Muscle layer of colon (tissue), 2 donors: ENCODE measurements around the gene INTS12.
"Not testable (repeated sequence)": the region's sequence is repeated elsewhere in the genome, so short reads cannot be mapped to it uniquely, and the experiment has no call there.

ENCODE experiments used
- H3K27ac ChIP-seq: one replicate; pipeline ENCODE4 v1.7.0; 2013; ENCODE audit warnings: low read depth, mild to moderate bottlenecking, low read length, moderate library complexity
- H3K27me3 ChIP-seq, 2 donors: one replicate each; pipeline ENCODE4 v1.7.0; 2013; ENCODE audit warnings: low read length in 2 of 2, mild to moderate bottlenecking in 2 of 2; ENCODE audit not compliant: insufficient read depth in 2 of 2, control insufficient read depth in 1 of 2
- H3K36me3 ChIP-seq: one replicate; pipeline ENCODE4 v1.7.0; 2013; ENCODE audit warnings: mild to moderate bottlenecking, low read length; ENCODE audit not compliant: insufficient read depth
- H3K4me1 ChIP-seq: one replicate; pipeline ENCODE4 v1.7.0; 2013; ENCODE audit warnings: mild to moderate bottlenecking, low read length; ENCODE audit not compliant: insufficient read depth
- H3K4me3 ChIP-seq, 2 donors: one replicate each; pipeline ENCODE4 v1.7.0; 2013; ENCODE audit warnings: low read length in 2 of 2, low read depth in 1 of 2, mild to moderate bottlenecking in 1 of 2, moderate library complexity in 1 of 2
- H3K9ac ChIP-seq: one replicate; pipeline ENCODE4 v1.7.0; 2013; ENCODE audit warnings: low read length
- H3K9me3 ChIP-seq: one replicate; pipeline ENCODE4 v1.7.0; 2013; ENCODE audit warnings: mild to moderate bottlenecking, low read length
- donor health status: abdominal sarcoma.
- donor health status: Adenocarcinoma of cecum.

INTS12 gene

DNA sequence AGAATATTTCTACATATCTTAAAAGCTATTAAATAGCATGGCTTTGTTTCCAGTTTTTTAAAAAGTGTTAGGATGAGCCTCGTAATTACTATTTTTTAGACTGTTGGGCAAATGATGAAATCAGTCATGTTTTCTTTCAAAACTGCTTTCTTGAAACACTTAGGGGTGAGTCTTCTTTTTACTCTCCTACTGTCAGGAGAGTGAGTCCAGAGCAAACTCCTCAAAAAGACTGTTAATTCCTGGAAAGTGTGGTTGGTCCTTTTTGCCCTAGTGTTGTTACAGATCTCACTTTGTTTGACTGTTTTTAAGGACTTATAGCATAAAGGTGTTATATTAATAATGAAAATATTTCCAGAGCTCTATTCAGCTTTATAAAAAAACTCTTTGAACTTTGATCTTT is 6.4 kb upstream of the INTS12 start:
- Histone ChIP-seq H3K4me1 (no peaks in the 10 kb centered on the region), H3K36me3 (peaks cover 5% of the 10 kb centered on the region), H3K27ac (no peak overlapping the region), H3K9ac (no peak overlapping the region), H3K9me3 (no peaks in the 10 kb centered on the region), H3K4me3 (no peak overlapping the region), H3K27me3 (no peaks in the 10 kb centered on the region)

DNA sequence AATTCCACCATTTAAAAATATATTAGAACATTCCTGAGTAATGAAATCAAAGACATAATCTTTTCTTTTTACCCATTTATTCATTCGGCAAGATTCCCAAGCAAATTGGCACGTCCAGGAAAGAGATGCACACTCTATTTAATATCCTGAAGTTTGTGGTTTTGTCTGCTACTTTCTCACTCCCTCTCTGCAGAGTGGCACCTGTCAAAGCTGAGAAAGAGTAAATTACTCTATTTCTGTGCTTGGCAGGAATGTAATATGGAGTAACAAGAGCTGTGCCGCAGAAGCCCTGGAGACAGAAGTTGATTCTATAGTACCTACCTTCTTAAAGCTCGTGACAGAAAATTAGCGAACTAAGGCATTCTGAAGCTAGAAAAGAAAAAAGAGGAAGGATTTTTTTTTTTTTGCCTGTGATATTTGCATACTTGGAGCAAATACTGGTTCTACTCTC is 5.6 kb upstream of the INTS12 start:
- Histone ChIP-seq H3K4me3 (no peak overlapping the region), H3K4me1 (peaks cover 7% of the 10 kb centered on the region), H3K27me3 (no peaks in the 10 kb centered on the region), H3K9me3 (no peaks in the 10 kb centered on the region), H3K27ac (peak overlapping the region; percentile 23), H3K9ac (no peak overlapping the region), H3K36me3 (peaks cover 2% of the 10 kb centered on the region)

GRCh38 chr4:105712766-105713165 is 4.3 kb upstream of the INTS12 start:
- H3K27me3 ChIP-seq = no peaks in the 10 kb centered on the region
- peaks cover 8% of the 10 kb centered on the region for H3K4me1 ChIP-seq
- H3K4me3 ChIP-seq = no peak overlapping the region
- H3K9ac ChIP-seq = no peak overlapping the region
- no peaks in the 10 kb centered on the region for H3K36me3 ChIP-seq
- no peak overlapping the region for H3K27ac ChIP-seq
- H3K9me3 ChIP-seq = no peaks in the 10 kb centered on the region

- H3K4me3 ChIP-seq = no peak overlapping the region
- peaks cover 16% of the 10 kb centered on the region for H3K4me1 ChIP-seq
- H3K9me3 ChIP-seq = no peaks in the 10 kb centered on the region
- no peaks in the 10 kb centered on the region for H3K36me3 ChIP-seq
- H3K27ac ChIP-seq = no peak overlapping the region
- no peaks in the 10 kb centered on the region for H3K27me3 ChIP-seq
- no peak overlapping the region for H3K9ac ChIP-seq
Measured at GRCh38 chr4:105710678-105711077, 2.2 kb upstream of the INTS12 start.

GRCh38 chr4:105710012-105710600 is 1.6 kb upstream of the INTS12 start:
- H3K36me3 ChIP-seq = no peaks in the 10 kb centered on the region
- no peak overlapping the region for H3K27ac ChIP-seq
- peaks cover 16% of the 10 kb centered on the region for H3K4me1 ChIP-seq
- H3K27me3 ChIP-seq = no peaks in the 10 kb centered on the region
- H3K9me3 ChIP-seq = no peaks in the 10 kb centered on the region
- no peak overlapping the region for H3K9ac ChIP-seq
- H3K4me3 ChIP-seq = no peak overlapping the region

DNA sequence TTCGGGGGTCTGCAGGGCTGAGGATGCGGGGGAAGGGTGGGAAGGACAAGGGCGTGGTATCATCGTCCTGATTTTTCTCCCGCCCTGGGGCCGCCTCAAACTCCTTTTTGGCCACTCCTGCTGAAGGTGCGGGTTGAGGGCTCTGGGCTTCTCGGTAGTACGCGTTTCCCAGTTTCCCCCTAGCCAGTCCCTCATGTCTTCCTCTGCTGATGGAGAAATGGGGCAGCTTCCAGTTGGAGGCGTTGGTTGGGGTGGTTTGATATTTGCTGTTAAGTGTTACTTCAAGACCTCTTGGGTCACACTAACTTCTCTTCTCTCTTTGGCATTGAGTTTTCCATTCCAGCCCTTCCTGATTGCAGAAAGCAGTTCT is 577 bp upstream of the INTS12 start:
- peak overlapping the region; percentile 88 for H3K27ac ChIP-seq
- H3K4me1 ChIP-seq = peaks cover 16% of the 10 kb centered on the region
- no peaks in the 10 kb centered on the region for H3K36me3 ChIP-seq
- H3K27me3 ChIP-seq = no peaks in the 10 kb centered on the region
- peak overlapping the region; percentile 84 to 96 for H3K4me3 ChIP-seq
- H3K9me3 ChIP-seq = no peaks in the 10 kb centered on the region
- H3K9ac ChIP-seq = peak overlapping the region; percentile 87

GRCh38 chr4:105707782-105708180 is 708 bp downstream of the INTS12 start:
- Histone ChIP-seq H3K9me3 (no peaks in the 10 kb centered on the region), H3K4me1 (peaks cover 16% of the 10 kb centered on the region), H3K4me3 (peak overlapping the region; percentile 84 to 96), H3K9ac (peak overlapping the region; percentile 87), H3K27me3 (no peaks in the 10 kb centered on the region), H3K27ac (peak overlapping the region; percentile 88), H3K36me3 (no peaks in the 10 kb centered on the region)

- Histone ChIP-seq H3K36me3 (peaks cover 13% of the 10 kb centered on the region), H3K27me3 (no peaks in the 10 kb centered on the region), H3K4me1 (no peaks in the 10 kb centered on the region), H3K27ac (no peak overlapping the region), H3K9me3 (no peaks in the 10 kb centered on the region), H3K4me3 (no peak overlapping the region), H3K9ac (no peak overlapping the region)
Measured at GRCh38 chr4:105698607-105699006, 9.9 kb downstream of the INTS12 start.

- H3K36me3 ChIP-seq = peaks cover 23% of the 10 kb centered on the region
Measured at GRCh38 chr4:105695832-105696231, 12.7 kb downstream of the INTS12 start.

DNA sequence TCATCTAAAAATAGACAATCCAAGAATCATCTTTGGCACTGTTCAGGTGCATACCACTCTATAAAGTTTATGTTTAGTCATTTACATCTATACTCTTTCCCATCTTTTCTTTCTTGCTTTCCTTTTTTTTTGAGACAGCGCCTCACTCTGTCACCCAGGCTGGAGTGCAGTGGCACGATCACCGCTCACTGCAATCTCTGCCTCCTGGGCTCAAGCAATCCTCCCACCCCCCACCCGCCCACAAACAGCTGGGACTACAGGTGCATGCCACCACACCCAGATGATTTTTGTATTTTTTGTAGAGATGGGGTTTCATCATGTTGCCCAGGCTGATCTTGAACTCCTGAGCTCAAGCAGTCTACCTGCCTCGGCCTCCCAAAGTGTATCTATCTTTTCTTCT is 13.7 kb downstream of the INTS12 start:
- H3K27me3 ChIP-seq, H3K9me3 ChIP-seq, H3K9ac ChIP-seq, H3K4me1 ChIP-seq, H3K4me3 ChIP-seq, H3K27ac ChIP-seq: not testable (repeated sequence)
- peaks cover 31% of the 10 kb centered on the region for H3K36me3 ChIP-seq

More at GRCh38 chr4:105695832-105696231, 12.7 kb downstream of the INTS12 start:
- not testable (repeated sequence) for H3K27ac ChIP-seq, H3K9ac ChIP-seq, H3K9me3 ChIP-seq, H3K27me3 ChIP-seq, H3K4me1 ChIP-seq, H3K4me3 ChIP-seq

- H3K27me3 ChIP-seq = no peaks in the 10 kb centered on the region
- no peak overlapping the region for H3K4me3 ChIP-seq
- H3K27ac ChIP-seq = no peak overlapping the region
- no peaks in the 10 kb centered on the region for H3K4me1 ChIP-seq
- H3K9me3 ChIP-seq = no peaks in the 10 kb centered on the region
- H3K36me3 ChIP-seq = peaks cover 34% of the 10 kb centered on the region
- H3K9ac ChIP-seq = no peak overlapping the region
Measured at GRCh38 chr4:105686571-105686970, 21.9 kb downstream of the INTS12 start.

- Histone ChIP-seq H3K27me3 (no peaks in the 10 kb centered on the region), H3K4me3 (no peak overlapping the region), H3K27ac (no peak overlapping the region)
Measured at GRCh38 chr4:105683038-105683437, 25.5 kb downstream of the INTS12 start.

More at GRCh38 chr4:105683038-105683437, 25.5 kb downstream of the INTS12 start:
- H3K4me1 ChIP-seq = no peaks in the 10 kb centered on the region
- H3K36me3 ChIP-seq = peaks cover 11% of the 10 kb centered on the region
- H3K9me3 ChIP-seq = no peaks in the 10 kb centered on the region
- no peak overlapping the region for H3K9ac ChIP-seq
